Ecto neural progenitor cell (in vitro differentiated cells): ENCODE data around the gene CHCHD1.
"Not testable (repeated sequence)": the region's sequence is repeated elsewhere in the genome, so short reads cannot be mapped to it uniquely, and the experiment has no call there.

Experiments used
- DNase-seq: peaks from one replicate; pipeline ENCODE4 v3.0.0-alpha.2; 2018; ENCODE audit warnings: low spot score

CHCHD1 gene

GRCh38 chr10:73769396-73769795 lies 12.5 kb upstream of the CHCHD1 start:
- no peak for DNase-seq

GRCh38 chr10:73771722-73772280 lies 10.0 kb upstream of the CHCHD1 start:
- DNase-seq: no peak

- peak; percentile 89 for DNase-seq
Observed at GRCh38 chr10:73772281-73773151, 9.3 kb upstream of the CHCHD1 start.

GRCh38 chr10:73773152-73773879 lies 8.5 kb upstream of the CHCHD1 start:
- no peak for DNase-seq

- DNase-seq: no peak
Observed at GRCh38 chr10:73774637-73775036, 7.2 kb upstream of the CHCHD1 start.

GRCh38 chr10:73779018-73779417 lies 2.8 kb upstream of the CHCHD1 start:
- no peak for DNase-seq

GRCh38 chr10:73779539-73780197 lies 2.2 kb upstream of the CHCHD1 start:
- DNase-seq: no peak

- DNase-seq: no peak
Observed at GRCh38 chr10:73780301-73780700, 1.5 kb upstream of the CHCHD1 start.

- DNase-seq: no peak
Observed at GRCh38 chr10:73780966-73781365, 882 bp upstream of the CHCHD1 start.

GRCh38 chr10:73781548-73781878 lies 335 bp upstream of the CHCHD1 start:
- DNase-seq: no peak

GRCh38 chr10:73782749-73783085 lies 869 bp downstream of the CHCHD1 start:
- no peak for DNase-seq

GRCh38 chr10:73785211-73785720 lies 3.4 kb downstream of the CHCHD1 start, which contains the start of gene ZSWIM8:
Gene ZSWIM8 (plus strand): TSS chr10:73785606. CDS start chr10:73785879, 273 bp downstream.
- peak; percentile 86 for DNase-seq

- peak; percentile 65 for DNase-seq
Observed at GRCh38 chr10:73785721-73786511, 4.1 kb downstream of the CHCHD1 start.

- DNase-seq: no peak
Observed at GRCh38 chr10:73786512-73786885, 4.7 kb downstream of the CHCHD1 start.

GRCh38 chr10:73787031-73787800 lies 5.4 kb downstream of the CHCHD1 start:
- not testable (repeated sequence) for DNase-seq

- no peak for DNase-seq
Observed at GRCh38 chr10:73788864-73789658, 7.2 kb downstream of the CHCHD1 start.

- DNase-seq: no peak
Observed at GRCh38 chr10:73789659-73790055, 7.8 kb downstream of the CHCHD1 start.

- DNase-seq: no peak
Observed at GRCh38 chr10:73790886-73791625, 9.2 kb downstream of the CHCHD1 start.

GRCh38 chr10:73791871-73792400 lies 10.1 kb downstream of the CHCHD1 start:
- no peak for DNase-seq
